Measurements from ENCODE around the gene KLHL22. TPM values are rescaled to one million over a fixed set of nuclear protein-coding genes. Genes with fewer than 3 reads are reported as not detected.
"Not testable (repeated sequence)": the region's sequence is repeated elsewhere in the genome, so short reads cannot be mapped to it uniquely, and the experiment has no call there.

The KLHL22 gene, protein sequence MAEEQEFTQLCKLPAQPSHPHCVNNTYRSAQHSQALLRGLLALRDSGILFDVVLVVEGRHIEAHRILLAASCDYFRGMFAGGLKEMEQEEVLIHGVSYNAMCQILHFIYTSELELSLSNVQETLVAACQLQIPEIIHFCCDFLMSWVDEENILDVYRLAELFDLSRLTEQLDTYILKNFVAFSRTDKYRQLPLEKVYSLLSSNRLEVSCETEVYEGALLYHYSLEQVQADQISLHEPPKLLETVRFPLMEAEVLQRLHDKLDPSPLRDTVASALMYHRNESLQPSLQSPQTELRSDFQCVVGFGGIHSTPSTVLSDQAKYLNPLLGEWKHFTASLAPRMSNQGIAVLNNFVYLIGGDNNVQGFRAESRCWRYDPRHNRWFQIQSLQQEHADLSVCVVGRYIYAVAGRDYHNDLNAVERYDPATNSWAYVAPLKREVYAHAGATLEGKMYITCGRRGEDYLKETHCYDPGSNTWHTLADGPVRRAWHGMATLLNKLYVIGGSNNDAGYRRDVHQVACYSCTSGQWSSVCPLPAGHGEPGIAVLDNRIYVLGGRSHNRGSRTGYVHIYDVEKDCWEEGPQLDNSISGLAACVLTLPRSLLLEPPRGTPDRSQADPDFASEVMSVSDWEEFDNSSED
- total RNA-seq: 36.9 and 46.6 TPM in 2 replicates

DNA sequence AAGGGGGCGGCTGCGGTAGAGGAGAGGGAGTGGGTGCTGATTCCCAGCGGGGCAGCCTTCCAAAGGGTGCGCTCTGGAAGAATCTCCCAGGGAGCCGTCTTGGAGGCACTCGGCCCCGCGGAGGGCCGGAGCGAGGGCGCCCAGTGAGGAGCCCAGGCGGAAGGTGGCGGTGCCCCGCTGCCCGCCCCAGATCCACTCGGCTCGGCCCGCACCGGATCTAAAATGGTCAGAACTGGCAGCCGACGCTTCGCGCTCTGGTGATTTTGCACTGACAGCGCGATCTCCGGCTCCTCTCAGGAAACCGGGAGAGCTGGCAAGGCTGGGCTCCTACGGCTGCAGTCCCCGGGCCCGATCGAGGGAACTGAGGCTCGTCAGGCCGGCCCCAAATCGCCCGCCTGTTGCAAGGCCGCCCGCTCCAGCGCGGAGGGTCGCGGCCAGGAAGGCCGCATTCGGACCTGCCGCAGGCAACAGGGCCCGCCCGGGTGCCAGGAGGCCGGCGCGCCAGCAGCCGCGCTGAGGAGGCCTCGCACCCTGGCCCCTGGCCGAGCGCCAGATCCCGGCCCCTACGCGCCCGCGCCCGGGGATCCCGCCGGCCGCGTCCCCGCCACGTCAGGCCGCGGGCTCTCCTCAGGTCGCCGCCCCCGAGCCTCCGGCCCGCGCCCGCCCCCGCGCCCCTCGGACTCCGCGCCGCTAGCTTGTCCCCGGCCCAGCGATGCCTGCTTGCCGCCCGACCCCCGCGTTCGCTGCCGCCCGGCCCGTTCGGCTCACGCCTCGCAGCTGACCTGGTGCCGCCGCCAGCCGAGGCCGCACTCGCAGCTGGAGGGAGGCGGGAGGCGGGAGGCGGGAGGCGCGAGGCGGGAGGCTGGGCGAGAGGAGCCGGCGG, at the start of gene KLHL22:
KLHL22 (minus strand) TSS at position 818 of the 883 bp plus-strand sequence. CDS start 6,584 bp downstream, outside the sequence.
- peak; percentile 81 for DNase-seq (ENCODE audit: insufficient read length, low spot score, missing footprints)
- TF ChIP-seq CTCF (IDR thresholded peaks at IDR 0.05; ENCODE audit: extremely low read depth, low read depth, low read length): no peak
- peaks cover 37% of the 10 kb centered on the region for H4K20me1 ChIP-seq (ENCODE audit: insufficient read depth, low read length)
- H3K36me3 ChIP-seq (ENCODE audit: insufficient read depth, low read length): no peaks in the 10 kb centered on the region
- peak within 1 kb of the TSS; percentile 93 for H2AFZ ChIP-seq (ENCODE audit: low read length)
- no peaks in the 10 kb centered on the region for H3K27me3 ChIP-seq (ENCODE audit: insufficient read depth, low read length)
- H3K27ac ChIP-seq (ENCODE audit: low read depth, low read length): peak within 1 kb of the TSS; percentile 78
- peak within 1 kb of the TSS; percentile 97 for H3K4me2 ChIP-seq (ENCODE audit: insufficient read depth, low read length)
- peaks cover 57% of the 10 kb centered on the region for H3K79me2 ChIP-seq (ENCODE audit: insufficient read depth, low read length)
- no peaks in the 10 kb centered on the region for H3K9me3 ChIP-seq (ENCODE audit: low read depth, low read length)
- H3K4me1 ChIP-seq (ENCODE audit: insufficient read depth, low read length): peaks cover 11% of the 10 kb centered on the region
- peak within 1 kb of the TSS; percentile 76 for H3K4me3 ChIP-seq (ENCODE audit: insufficient read depth, low read length)

GRCh38 chr22:20545318-20545634, 49.7 kb upstream of the KLHL22 start:
- Histone ChIP-seq H4K20me1 (ENCODE audit: insufficient read depth, low read length) (peaks cover 25% of the 10 kb centered on the region), H3K36me3 (ENCODE audit: insufficient read depth, low read length) (peaks cover 18% of the 10 kb centered on the region), H3K79me2 (ENCODE audit: insufficient read depth, low read length) (peaks cover 89% of the 10 kb centered on the region), H3K27ac (ENCODE audit: low read depth, low read length) (peak overlapping the region; percentile 30), H3K4me1 (ENCODE audit: insufficient read depth, low read length) (peaks cover 40% of the 10 kb centered on the region)
- H3K4me3 ChIP-seq (ENCODE audit: insufficient read depth, low read length); H3K27me3 ChIP-seq (ENCODE audit: insufficient read depth, low read length); H2AFZ ChIP-seq (ENCODE audit: low read length); DNase-seq (ENCODE audit: insufficient read length, low spot score, missing footprints); H3K9me3 ChIP-seq (ENCODE audit: low read depth, low read length); H3K4me2 ChIP-seq (ENCODE audit: insufficient read depth, low read length): not testable (repeated sequence)

GRCh38 chr22:20542736-20543135, 47.1 kb upstream of the KLHL22 start:
- H3K27ac ChIP-seq (ENCODE audit: low read depth, low read length): no peak overlapping the region
- peaks cover 87% of the 10 kb centered on the region for H3K79me2 ChIP-seq (ENCODE audit: insufficient read depth, low read length)
- H4K20me1 ChIP-seq (ENCODE audit: insufficient read depth, low read length): peaks cover 11% of the 10 kb centered on the region
- peaks cover 36% of the 10 kb centered on the region for H3K36me3 ChIP-seq (ENCODE audit: insufficient read depth, low read length)
- H3K4me3 ChIP-seq (ENCODE audit: insufficient read depth, low read length): no peak overlapping the region
- no peaks in the 10 kb centered on the region for H3K9me3 ChIP-seq (ENCODE audit: low read depth, low read length)
- no peaks in the 10 kb centered on the region for H3K27me3 ChIP-seq (ENCODE audit: insufficient read depth, low read length)
- H3K4me1 ChIP-seq (ENCODE audit: insufficient read depth, low read length): peaks cover 21% of the 10 kb centered on the region
- DNase-seq (ENCODE audit: insufficient read length, low spot score, missing footprints): no peak
- TF ChIP-seq CTCF (IDR thresholded peaks at IDR 0.05; ENCODE audit: extremely low read depth, low read depth, low read length): no peak
- no peak overlapping the region for H3K4me2 ChIP-seq (ENCODE audit: insufficient read depth, low read length)
- H2AFZ ChIP-seq (ENCODE audit: low read length): no peak overlapping the region

DNA sequence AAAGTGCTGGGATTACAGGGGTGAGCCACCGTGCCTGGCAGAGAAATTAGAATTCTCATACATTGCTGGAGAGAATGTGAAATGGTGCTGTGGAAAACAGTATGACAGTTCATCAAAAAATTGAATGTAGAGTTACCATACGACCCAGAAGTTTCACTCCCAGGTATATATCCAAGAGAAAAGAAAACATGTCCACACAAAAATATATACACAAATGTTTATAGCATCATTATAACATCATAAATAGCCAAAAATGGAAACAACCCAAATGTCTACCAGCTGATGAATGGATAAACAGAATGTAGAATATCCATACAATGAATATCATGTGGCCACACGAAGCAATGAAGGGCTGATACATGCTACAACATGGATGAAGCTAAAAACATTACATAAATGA, 46.5 kb upstream of the KLHL22 start:
- Histone ChIP-seq H3K36me3 (ENCODE audit: insufficient read depth, low read length) (peaks cover 43% of the 10 kb centered on the region), H3K27ac (ENCODE audit: low read depth, low read length) (no peak overlapping the region), H3K27me3 (ENCODE audit: insufficient read depth, low read length) (no peaks in the 10 kb centered on the region), H3K79me2 (ENCODE audit: insufficient read depth, low read length) (peaks cover 87% of the 10 kb centered on the region), H4K20me1 (ENCODE audit: insufficient read depth, low read length) (peaks cover 18% of the 10 kb centered on the region), H3K4me3 (ENCODE audit: insufficient read depth, low read length) (no peak overlapping the region), H3K9me3 (ENCODE audit: low read depth, low read length) (no peaks in the 10 kb centered on the region), H3K4me2 (ENCODE audit: insufficient read depth, low read length) (no peak overlapping the region), H3K4me1 (ENCODE audit: insufficient read depth, low read length) (peaks cover 19% of the 10 kb centered on the region), H2AFZ (ENCODE audit: low read length) (no peak overlapping the region)
- TF ChIP-seq CTCF (IDR thresholded peaks at IDR 0.05; ENCODE audit: extremely low read depth, low read depth, low read length): no peak
- no peak for DNase-seq (ENCODE audit: insufficient read length, low spot score, missing footprints)

- not testable (repeated sequence) for H3K9me3 ChIP-seq (ENCODE audit: low read depth, low read length)
- peaks cover 21% of the 10 kb centered on the region for H4K20me1 ChIP-seq (ENCODE audit: insufficient read depth, low read length)
Measured at GRCh38 chr22:20538875-20539274, 43.3 kb upstream of the KLHL22 start.

More at GRCh38 chr22:20538875-20539274, 43.3 kb upstream of the KLHL22 start:
- H3K27ac ChIP-seq (ENCODE audit: low read depth, low read length); H3K4me1 ChIP-seq (ENCODE audit: insufficient read depth, low read length); H2AFZ ChIP-seq (ENCODE audit: low read length); H3K4me3 ChIP-seq (ENCODE audit: insufficient read depth, low read length); DNase-seq (ENCODE audit: insufficient read length, low spot score, missing footprints); H3K27me3 ChIP-seq (ENCODE audit: insufficient read depth, low read length); H3K4me2 ChIP-seq (ENCODE audit: insufficient read depth, low read length): not testable (repeated sequence)
- Histone ChIP-seq H3K79me2 (ENCODE audit: insufficient read depth, low read length) (peaks cover 88% of the 10 kb centered on the region), H3K36me3 (ENCODE audit: insufficient read depth, low read length) (peaks cover 47% of the 10 kb centered on the region)
